Esophagus muscularis mucosa (tissue), 4 donors: ENCODE data around the gene FAM227A.

Experiments used
- CTCF ChIP-seq, 3 experiments: fragments of 200-600 bp in 2 of 3; fragments of 450-650 bp in 1 of 3; sonication (generic) in 2 of 3; IDR thresholded peaks; one replicate each; pipeline ENCODE4 v1.5.1; 2017 to 2019; ENCODE audit warnings: antibody characterized with exemption in 3 of 3, mild to moderate bottlenecking in 2 of 3, moderate library complexity in 1 of 3
- EP300 ChIP-seq: sonication (generic); formaldehyde crosslinking; IDR thresholded peaks from one replicate; pipeline ENCODE4 v1.6.1; 2017; ENCODE audit warnings: antibody characterized with exemption
- POLR2A ChIP-seq: fragments of 450-650 bp; IDR thresholded peaks from one replicate; pipeline ENCODE4 v1.6.1; 2017; ENCODE audit warnings: antibody characterized with exemption, moderate library complexity, mild to moderate bottlenecking, low read depth
- POLR2AphosphoS5 ChIP-seq, 2 donors: sonication (generic); formaldehyde crosslinking; IDR thresholded peaks; one replicate each; pipeline ENCODE4 v1.6.1; 2017; ENCODE audit warnings: antibody characterized with exemption in 2 of 2

GRCh38 chr22:38578505-38578904 is 77.7 kb downstream of the FAM227A start:
- TF ChIP-seq POLR2A, result no peak
- no peak for TF ChIP-seq CTCF (IDR thresholded peaks at IDR 0.05)
- TF ChIP-seq EP300, result no peak
- no peak for TF ChIP-seq POLR2AphosphoS5 (IDR thresholded peaks at IDR 0.05)
